CD4-positive, alpha-beta T cell treated with Interleukin-6 at 100 ng/mL for 8 hours (primary cell): Measurements from ENCODE around the gene PREB.

Experiments used
- DNase-seq: peaks from one replicate; pipeline ENCODE4 v3.0.0-alpha.2; 2020; ENCODE audit warnings: mixed read lengths, low spot score

The PREB gene

GRCh38 chr2:27094353-27094984 lies 40.0 kb downstream of the PREB start:
- no peak for DNase-seq

- no peak for DNase-seq
Measured at GRCh38 chr2:27093430-27094352, 40.7 kb downstream of the PREB start.

GRCh38 chr2:27092696-27093429 lies 41.6 kb downstream of the PREB start:
- no peak for DNase-seq

DNA sequence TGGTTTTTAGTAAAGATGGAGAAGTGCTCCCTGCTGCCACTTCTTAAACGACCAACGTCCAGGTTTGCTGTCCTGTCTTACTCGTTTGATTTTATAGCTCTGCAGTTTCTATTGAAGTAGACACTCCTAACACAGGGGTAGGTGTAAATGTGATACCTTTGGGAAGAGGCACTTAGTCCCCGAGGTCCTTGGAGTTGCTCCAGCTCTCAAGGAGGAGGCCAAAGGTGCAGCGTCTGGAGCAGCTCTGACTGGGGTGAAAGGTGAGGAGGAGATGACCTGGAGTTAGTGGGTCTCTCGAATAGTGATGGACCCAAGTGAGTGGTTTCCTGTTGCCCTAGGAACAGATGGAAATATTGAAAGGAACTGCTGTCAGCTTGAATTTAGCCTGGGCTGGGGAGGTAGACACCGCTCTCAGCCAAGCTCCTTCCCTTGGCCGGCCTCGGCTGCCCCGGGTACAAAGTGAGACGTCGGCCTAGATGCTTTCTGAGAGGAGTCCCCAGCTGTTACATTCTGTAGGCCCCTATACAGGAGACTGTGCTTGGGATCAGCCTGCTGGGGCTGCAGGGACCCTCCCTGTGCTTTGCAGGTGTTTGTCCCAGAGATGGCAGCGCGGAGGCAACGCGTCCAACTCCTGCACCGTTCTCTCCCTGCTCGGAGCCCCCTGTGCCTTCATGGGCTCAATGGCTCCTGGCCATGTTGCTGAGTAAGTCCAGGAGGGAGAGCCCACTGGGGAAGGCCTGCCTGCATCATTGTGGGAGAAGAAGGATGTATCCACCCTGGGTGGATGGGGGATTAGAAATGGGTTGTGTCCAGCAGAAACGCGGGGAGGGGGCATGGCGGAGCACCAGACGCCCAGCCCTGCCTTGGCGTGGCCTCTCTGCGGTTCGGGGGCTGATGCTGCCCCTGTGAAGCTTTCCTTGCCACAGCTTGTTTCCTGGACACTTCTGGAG lies 42.4 kb downstream of the PREB start:
- DNase-seq = no peak

DNA sequence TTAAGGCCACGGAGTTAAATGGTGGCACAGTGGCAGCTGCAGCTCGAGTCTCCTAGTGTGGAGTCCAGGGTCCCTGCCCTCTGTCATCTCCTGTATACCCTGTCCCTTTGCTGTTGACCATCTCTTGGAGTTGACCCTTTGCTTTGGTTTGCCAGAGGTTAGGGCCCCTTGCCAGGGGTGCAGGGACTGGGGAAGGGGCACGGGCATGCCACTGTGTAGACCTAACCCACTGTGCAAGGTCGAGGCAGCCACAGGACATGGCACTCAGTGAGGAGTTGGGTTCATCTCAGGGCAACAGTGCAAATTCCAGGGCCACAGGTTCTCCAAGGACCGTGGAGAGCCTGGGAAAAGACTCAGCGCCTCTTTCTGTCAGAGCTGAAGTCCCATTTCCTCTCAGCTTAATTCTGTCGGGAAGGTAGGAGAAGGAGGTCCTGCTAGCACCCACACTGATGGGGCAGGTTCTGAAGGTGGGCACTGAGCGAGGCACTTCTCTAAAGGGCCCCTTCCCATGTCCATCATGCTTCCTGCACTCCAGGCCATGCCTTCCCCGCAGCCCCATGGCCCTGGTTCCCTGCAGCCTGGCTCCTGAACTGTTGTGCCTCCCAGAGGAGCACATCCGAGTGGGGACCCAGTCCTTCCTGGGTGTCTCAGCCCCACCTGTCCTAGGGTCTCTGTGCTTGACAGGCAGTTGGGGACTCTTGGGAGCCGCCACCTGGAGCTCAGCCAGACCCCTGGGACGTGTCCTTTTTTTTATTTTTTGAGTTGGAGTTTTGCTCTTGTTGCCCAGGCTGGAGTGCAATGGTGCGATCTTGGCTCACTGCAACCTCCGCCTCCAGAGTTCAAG lies 45.1 kb downstream of the PREB start:
- no peak for DNase-seq

DNA sequence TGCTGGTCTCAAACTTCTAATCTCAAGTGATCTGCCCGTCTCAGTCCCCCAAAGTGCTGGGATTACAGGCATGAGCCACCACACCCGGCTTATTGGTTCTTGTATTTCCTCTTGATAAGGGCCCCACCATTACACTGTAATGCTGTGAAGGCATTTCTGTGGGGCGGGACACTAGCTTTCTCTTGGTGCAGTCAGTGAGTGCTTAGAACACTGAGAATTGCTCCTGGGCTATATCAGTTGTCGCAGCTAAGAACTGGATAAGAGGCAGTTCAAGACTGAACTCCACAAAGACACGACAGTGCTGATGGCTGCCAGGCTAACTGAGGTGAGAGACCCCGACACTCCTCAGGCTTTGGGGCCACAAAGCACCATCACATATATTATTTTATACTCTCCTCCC lies 45.8 kb downstream of the PREB start:
- DNase-seq = no peak

- no peak for DNase-seq
Measured at GRCh38 chr2:27087823-27088410, 46.5 kb downstream of the PREB start.

DNA sequence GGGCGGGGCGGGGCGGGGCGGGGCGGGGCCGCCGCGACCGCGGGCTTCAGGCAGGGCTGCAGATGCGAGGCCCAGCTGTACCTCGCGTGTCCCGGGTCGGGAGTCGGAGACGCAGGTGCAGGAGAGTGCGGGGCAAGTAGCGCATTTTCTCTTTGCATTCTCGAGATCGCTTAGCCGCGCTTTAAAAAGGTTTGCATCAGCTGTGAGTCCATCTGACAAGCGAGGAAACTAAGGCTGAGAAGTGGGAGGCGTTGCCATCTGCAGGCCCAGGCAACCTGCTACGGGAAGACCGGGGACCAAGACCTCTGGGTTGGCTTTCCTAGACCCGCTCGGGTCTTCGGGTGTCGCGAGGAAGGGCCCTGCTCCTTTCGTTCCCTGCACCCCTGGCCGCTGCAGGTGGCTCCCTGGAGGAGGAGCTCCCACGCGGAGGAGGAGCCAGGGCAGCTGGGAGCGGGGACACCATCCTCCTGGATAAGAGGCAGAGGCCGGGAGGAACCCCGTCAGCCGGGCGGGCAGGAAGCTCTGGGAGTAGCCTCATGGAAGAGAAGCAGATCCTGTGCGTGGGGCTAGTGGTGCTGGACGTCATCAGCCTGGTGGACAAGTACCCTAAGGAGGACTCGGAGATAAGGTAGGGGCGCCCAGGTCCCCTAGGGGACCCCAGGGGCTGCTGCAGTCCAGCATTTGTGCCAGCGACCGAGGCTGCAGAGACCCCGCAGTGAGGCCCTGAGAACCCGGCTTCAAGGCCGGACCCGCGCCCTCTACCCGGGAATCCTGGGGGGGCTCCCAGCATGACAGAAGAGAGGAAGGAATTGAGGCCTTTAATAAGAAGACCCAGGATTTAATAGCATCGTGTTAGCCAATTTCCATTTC lies 47.5 kb downstream of the PREB start, which contains the start of gene KHK:
Gene KHK, plus strand, starts transcription at position 49 of the 870 bp plus-strand sequence. Its CDS starts 488 bp downstream, at position 537.
- no peak for DNase-seq

DNA sequence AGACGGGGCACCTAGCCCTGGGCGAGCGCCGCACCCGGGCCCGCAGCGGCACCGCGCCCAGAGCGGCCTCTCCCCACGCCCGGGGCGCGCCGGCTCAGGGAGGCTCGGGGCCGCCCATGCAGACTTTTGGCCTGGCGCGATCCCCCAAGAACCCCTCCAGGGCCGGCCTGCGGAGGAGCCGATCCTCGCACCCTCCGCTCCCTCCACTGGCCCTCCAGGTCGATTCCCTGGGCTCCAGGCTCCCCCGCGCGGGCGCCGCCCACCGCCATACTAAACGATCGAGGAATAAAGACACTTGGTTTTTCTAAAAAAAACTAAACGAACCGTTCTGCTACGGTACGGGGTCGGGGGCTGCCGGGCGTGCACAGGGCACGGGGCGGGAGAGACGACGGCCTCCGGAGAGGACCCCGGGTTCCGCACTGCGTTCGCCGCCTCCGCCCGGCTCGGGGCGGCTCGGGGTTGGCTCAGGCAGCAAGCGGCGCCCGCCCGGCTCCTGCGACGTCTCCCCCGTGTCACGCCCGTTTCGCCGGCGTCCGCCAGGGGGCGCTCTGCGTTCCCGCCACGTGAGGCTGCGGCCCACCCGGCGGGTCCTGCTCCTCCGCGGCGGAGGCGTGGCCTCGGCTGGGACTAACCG lies 48.2 kb downstream of the PREB start:
- DNase-seq = peak; percentile 98

GRCh38 chr2:27085673-27086089 lies 48.8 kb downstream of the PREB start:
- DNase-seq = peak; percentile 15

DNA sequence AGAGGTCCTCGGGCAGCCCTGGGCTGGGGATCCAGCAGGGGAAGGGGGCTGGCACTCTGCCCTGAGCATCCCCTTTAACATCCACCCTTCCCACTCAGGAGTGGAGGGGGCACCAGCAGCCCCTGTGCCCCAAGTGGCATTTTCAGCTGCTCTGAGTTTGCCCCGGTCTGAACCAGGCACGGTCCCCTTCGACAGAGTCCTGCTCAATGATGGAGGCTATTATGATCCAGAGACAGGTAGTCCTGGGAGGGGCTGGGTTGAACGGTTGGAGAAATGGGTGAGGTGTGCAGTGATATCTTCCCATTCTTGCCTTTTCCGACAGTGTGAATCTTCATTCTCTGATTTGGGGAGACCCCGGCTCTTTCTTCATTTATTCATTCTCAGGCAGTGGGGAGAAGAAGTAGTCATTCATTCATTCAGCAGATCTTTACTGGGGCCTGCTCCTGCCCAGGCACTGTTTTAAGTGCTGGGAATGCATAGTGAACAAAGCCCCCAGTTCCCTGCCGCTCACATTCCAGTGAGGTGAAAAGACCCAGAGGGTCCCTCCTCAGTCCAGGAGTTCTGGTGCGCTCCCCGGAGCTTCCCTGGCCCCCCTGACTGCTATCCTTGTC lies 49.3 kb downstream of the PREB start:
- DNase-seq = no peak

- no peak for DNase-seq
Measured at GRCh38 chr2:27084297-27085061, 50.0 kb downstream of the PREB start.

GRCh38 chr2:27083410-27084296 lies 50.8 kb downstream of the PREB start:
- DNase-seq = no peak

DNA sequence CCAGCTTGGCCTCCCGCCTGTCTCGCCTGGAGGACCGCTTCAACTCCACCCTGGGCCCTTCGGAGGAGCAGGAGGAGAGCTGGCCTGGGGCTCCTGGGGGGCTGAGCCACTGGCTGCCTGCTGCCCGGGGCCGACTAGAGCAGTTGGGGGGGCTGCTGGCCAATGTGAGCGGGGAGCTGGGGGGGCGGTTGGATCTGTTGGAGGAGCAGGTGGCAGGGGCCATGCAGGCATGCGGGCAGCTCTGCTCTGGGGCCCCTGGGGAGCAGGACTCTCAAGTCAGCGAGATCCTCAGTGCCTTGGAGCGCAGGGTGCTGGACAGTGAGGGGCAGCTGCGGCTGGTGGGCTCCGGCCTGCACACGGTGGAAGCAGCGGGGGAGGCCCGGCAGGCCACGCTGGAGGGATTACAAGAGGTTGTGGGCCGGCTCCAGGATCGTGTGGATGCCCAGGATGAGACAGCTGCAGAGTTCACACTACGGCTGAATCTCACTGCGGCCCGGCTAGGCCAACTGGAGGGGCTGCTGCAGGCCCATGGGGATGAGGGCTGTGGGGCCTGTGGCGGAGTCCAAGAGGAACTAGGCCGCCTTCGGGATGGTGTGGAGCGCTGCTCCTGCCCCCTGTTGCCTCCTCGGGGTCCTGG lies 51.5 kb downstream of the PREB start:
- no peak for DNase-seq

- no peak for DNase-seq
Measured at GRCh38 chr2:27081984-27082772, 52.3 kb downstream of the PREB start.
